Gastrocnemius medialis (tissue), 4 donors: ENCODE measurements around the gene ACOT7.

Experiments
- CTCF ChIP-seq, 5 experiments: fragments of 450-650 bp in 3 of 5; fragments of 200-600 bp in 2 of 5; sonication (generic) in 2 of 5; IDR thresholded peaks in 4 of 5; conservative IDR thresholded peaks in 1 of 5; 1 replicate in 4 of 5; 2 replicates in 1 of 5; pipeline ENCODE4 v1.5.1; 2016 to 2019; ENCODE audit warnings: antibody characterized with exemption in 5 of 5, mild to moderate bottlenecking in 3 of 5, moderate library complexity in 3 of 5
- POLR2A ChIP-seq, 2 donors: fragments of 450-650 bp; IDR thresholded peaks; one replicate each; pipeline ENCODE4 v1.6.1; 2017; ENCODE audit warnings: antibody characterized with exemption in 2 of 2, mild to moderate bottlenecking in 2 of 2, moderate library complexity in 2 of 2

GRCh38 chr1:6425658-6426057 is 32.1 kb upstream of the ACOT7 start:
- TF ChIP-seq CTCF (IDR thresholded peaks at IDR 0.05 in 4 of 5, conservative IDR thresholded peaks at IDR 0.05 in 1 of 5) (no peak), POLR2A (IDR thresholded peaks at IDR 0.05) (no peak)
